Erythroblast (primary cell): ENCODE measurements around the gene ZC3H8.

Experiments
- GATA1 ChIP-seq: IDR thresholded peaks from 2 replicates; pipeline ENCODE4 v1.6.1; 2011; ENCODE audit warnings: low read depth, mild to moderate bottlenecking, control low read depth, low read length, moderate library complexity
- POLR2A ChIP-seq: IDR thresholded peaks from 2 replicates; pipeline ENCODE4 v1.6.1; 2011; ENCODE audit warnings: mild to moderate bottlenecking, low read length

DNA sequence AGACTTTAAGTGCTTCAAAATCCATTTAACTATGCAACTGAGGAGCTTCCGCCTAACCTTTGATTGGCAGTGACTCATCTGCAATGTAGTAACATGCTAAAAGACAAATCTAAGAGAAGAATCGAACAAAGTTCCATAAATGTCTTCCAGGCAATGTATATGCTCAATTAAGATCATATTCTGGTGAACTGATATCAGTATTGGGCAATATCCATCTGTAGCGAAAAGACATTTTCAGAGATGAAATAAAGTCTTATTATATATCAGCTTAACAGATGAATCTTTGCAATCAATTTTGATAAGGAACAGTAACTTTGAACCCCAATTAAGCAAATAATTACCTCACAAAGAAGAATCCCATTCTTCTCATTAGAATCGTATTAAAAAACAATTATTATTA lies 11.6 kb downstream of the ZC3H8 start:
- TF ChIP-seq GATA1 (no peak), POLR2A (no peak)
